ENCODE results near the gene WIPF3.
"Not testable (repeated sequence)": the region's sequence is repeated elsewhere in the genome, so short reads cannot be mapped to it uniquely, and the experiment has no call there.

WIPF3 gene

DNA sequence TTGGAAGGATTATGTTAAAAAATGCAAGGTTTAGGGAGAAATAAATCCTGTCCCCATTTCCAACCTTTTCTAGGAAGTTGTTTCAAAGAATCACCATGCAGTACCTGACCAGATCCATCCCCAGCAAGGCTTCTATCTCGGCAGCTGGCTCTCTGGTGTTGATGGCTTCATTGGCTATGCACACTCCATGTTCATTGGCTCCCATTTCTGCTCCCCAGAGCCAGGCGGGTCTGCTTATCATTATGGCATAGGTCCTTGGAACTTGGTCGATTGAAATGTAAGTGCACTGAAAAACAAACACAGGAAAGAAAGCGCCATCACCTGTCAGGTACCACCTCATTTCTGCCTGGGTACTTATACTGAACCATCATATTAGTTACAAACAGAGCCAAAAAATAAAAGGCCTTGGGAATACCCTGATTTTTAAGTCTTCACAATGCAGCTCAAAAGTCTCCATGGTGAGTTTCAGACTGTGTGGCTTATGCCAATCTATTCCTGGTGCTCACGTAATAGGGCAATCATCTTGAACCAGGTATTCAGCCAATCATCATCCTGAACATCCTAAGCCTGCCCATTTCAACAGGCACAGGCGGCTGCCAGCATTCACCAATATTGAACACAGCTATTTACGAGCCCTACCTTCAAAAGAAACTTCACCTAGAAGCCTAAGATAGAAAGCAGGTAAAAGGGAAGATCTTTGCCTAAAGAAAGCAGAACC is 148.9 kb downstream of the WIPF3 start:
- no peak for DNase-seq (ENCODE audit: low read depth)

DNA sequence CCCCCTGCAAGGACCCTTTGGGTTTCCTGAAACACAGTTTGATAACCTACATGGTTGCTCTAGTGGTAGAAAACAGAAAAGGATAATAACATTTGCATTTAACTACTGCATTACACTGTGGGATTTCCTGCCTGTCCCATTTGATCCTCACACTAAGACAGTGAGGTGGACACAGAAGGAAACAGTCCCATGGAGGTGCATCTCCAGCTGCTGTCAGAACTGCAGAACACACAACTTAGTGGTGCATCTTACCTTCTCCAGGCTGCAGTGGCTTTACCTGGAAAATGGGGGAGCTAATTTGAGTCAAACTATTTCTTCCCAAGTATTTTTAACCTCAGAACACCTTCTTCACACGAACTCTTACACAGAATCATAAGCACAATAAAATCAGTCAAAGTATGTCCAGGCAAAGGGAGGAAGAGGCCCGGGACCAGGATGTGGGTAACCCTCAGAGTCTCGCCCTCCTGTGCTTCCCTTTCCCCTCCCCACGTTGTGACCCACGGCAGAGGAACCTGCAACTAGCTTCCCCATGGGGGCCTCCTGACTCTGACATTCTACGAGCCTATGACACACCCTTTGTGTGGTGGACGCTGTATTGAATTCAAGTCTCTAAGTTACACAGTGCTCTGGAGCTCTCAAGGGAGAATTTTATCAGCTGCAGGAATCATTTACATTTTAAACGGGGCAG is 149.6 kb downstream of the WIPF3 start:
- DNase-seq (ENCODE audit: low read depth), result no peak

DNA sequence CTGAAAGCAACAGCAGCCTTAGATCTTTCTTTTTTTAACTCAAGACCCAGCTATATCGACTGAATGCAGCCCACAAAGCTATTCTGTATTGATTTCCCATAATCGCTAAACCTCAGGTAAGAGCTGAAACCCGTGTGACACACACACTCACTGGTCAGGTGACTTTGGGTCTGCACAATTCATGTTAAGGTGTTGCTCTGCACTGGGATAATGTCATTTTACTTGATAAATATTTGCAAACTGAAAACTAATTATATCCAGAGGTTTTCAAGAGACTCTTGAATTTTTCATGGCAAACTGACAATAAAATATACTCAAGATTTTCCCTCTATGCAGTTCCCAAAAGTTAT is 150.2 kb downstream of the WIPF3 start:
- no peak for DNase-seq (ENCODE audit: low read depth)

DNA sequence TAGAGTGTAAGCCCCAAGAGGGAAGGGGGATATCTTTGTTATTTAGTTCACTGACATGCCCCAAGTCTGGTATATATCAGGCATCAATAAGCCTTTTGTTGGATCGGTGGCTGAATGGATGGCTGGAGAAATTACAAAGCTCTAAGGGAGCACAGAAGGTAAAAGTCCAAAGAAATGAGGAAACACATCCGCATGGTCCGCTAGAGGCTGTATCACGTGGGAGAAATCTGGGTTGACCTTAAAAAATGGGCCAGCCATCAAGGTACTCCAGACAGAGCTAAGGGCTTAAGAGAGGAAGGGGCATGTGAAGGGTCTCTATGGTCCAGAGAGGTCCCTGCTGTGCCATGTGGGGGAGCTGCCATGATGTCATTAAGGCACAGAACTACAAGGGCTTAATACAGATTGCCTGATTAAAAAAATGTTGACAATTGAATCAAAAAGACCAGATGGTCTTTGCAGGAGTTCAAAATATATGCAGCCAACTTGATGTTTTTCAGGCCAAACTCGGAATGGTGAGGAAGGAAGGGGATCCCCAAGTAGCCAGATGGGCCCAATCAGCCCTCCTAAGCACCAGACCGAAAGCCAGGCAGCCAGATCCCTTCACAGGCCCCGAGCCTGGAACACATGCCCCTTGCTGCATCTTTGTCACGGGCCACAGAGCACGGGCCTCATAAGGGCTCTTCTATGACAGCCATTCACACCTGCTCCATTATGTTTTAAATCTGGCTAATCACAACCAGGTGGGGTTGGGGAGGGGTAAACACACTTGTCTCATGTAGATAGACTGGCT is 151.4 kb downstream of the WIPF3 start:
- no peak for DNase-seq (ENCODE audit: low read depth)

DNA sequence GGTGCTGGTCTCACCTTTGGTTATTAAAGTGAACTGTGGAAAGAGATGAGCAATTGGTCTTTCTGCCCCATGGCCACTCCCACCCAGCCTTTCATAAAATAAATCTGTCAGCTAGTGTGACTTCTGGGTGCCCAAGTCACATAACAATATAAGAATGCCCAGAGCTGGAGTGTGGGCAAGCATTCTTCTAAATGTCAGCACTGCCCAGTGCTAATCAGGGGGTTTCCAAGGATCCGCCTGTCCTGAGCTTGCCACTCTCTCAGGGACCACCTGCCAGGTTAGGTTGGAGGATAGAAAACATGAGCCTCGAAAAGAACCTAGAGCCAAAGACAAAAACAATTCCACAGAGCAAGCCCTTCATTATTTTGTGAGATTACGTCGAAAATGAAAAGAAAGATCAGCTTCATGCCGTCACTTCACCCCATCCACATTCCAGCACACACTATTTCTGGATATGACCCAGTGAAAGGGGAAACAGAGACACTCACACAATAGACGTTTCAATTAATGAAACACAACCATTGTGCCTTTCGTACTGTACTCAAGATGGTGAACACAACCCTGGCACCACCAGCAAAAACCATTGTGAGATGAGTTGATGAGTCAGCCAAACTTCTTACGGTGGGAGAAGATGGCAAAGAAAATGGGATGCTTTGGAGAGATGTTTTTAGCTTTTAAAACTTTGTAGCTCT is 152.5 kb downstream of the WIPF3 start:
- no peak for DNase-seq (ENCODE audit: low read depth)

DNA sequence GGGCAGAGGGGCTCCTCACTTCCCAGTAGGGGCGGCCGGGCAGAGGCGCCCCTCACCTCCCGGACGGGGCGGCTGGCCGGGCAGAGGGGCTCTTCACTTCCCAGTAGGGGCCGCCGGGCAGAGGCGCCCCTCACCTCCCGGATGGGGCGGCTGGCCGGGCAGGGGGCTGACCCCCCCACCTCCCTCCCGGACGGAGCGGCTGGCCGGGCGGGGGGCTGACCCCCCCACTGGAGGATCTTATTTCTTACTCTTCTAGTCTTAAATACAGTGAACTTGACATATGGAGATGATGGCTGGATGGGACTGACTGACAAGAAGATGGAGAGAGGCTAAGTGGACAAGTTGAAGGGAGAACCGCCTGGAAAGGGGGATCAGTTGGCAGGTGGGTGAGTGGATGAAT is 155.3 kb downstream of the WIPF3 start:
- not testable (repeated sequence) for DNase-seq (ENCODE audit: low read depth)

DNA sequence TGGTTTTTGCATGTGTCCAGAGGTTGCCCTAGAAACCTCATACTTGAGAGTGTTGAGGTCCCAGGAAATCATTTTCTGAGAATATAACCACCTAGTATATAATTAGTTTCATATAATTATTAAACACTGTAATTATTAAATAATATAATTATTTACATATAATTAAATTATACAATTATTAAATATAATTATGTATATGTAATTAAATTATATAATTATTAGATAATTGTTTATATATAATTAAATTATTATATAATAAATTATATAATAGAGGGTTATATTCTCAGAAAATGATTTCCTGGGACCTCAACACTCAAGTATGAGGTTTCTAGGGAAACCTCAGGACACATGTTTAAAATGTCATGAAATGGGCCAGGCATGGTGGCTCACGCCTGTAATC is 155.7 kb downstream of the WIPF3 start:
- no peak for DNase-seq (ENCODE audit: low read depth)

DNA sequence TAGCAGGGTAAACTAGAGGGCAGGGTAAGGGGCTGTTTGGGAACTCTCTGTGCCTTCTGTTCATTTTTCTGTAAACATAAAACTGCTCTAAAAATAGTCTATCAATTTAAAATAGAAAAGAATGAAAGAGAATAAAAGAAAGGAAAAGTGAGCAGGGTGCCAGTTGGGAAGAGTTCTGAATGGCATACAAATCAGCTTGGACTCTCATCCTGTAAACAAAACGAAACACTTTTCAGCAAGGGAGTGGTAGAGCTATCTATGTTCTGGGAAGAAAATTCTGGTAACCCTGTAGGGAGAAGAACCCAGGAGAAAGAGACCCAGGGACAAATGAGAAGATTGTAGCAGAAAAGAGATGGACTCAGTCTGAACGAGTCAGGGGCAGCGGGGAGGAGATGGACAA is 158.7 kb downstream of the WIPF3 start:
- DNase-seq (ENCODE audit: low read depth), result no peak

Measured in non-pigmented ciliary epithelial cell (primary cell).